ENCODE results near the gene BIN1.

Gene BIN1

DNA sequence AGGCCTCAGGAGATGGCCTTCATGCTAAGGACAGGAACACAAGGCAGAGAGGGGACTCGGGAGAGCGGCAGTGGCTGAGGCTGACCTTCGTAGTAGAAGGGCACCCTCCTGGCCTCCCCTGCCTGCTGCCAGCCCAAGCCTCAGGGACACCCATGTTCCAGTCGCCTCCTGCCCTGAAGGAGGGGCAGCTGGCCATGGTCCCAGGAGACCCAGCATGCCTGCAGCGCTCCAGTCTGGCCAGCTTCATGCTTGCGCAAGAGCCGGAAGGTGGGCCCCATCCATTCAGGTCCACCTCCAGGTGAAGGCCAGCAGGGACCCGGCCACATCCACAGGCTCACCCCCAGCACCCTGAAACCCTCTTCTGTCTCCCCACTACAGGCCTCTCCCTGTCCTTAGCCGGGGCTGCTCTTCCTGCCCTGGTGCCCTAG, 35.0 kb downstream of the BIN1 start:
- no peak for DNase-seq

GRCh38 chr2:127070221-127070620, 36.7 kb downstream of the BIN1 start:
- no peak for DNase-seq

- DNase-seq = no peak
Measured at GRCh38 chr2:127069536-127069935, 37.4 kb downstream of the BIN1 start.

DNA sequence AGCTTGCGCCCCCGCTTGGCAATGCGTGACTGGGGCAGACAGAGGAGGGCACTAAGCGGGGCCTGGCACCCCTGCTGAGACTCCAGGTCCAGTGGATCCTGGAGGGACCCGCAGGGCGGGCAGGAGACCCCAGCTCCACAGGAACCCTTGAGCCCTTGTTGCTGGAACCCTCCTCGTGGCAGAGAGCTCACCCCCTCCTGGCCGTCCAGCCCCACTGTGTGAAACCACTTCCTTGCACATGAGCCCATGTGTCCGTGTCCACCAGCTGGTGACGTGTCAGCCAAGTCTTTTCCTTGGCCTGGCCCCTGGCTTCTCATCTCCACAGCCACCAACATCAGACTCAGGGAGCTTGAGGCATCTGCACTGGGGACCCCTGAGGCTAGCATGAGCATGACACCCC, 38.0 kb downstream of the BIN1 start:
- DNase-seq = no peak

GRCh38 chr2:127068351-127068741, 38.6 kb downstream of the BIN1 start:
- no peak for DNase-seq

DNA sequence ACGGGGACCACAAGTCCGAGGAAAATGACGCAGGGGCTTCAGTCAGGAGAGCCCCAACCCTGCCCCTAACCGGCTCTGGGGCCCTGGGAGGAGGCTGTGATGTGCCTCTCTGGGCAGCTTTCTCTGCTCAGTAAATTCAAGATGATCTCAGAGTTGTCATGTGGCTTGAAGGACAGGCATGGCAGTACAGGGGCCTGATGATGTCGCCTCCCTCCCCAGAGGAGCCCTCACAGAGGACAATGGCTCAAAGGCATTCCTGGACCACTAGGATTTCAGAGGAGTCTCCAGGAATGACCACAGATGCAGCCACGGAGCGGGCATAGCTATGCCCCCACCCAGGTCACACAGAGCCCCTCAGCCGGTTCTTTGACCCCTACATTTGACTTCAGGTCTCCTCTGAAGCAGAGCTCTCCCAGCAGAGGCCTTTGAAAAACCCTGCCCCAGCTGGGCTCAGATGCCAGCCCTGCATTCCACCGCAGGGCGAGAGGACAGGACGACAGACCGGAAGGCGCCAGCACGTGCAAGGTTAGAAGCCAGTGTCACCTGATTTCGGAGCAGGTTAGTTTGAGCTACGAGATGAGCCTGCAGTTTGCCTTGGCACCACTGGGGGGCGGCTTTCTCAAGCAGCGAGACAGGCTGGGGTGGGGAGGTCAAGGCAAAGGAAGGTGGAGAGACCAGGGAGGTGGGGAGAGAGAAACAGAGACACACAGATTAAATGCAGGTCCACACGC, 39.2 kb downstream of the BIN1 start:
- peak in 1 of 2 experiments; percentile 44 for DNase-seq

GRCh38 chr2:127066942-127067341, 40.0 kb downstream of the BIN1 start:
- no peak for DNase-seq

DNA sequence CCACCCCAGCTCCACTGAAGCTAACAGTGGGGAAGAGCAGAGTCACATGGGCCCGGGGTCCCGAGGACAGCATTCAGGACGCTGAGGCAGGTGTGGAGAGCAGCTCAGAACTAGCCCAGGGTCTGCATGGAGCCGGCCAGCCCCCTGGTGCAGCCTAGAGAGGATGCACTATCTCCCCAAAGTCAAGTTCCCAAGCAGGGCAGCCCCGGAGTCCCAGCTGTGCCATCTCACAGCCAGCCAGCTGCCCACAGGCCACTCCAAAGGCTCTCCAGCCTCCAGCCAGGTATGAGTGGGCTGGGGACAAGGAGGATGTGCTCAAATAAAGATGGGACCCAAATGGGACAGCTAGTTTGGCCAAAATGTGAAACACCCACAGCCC, 41.0 kb downstream of the BIN1 start:
- DNase-seq = no peak

DNA sequence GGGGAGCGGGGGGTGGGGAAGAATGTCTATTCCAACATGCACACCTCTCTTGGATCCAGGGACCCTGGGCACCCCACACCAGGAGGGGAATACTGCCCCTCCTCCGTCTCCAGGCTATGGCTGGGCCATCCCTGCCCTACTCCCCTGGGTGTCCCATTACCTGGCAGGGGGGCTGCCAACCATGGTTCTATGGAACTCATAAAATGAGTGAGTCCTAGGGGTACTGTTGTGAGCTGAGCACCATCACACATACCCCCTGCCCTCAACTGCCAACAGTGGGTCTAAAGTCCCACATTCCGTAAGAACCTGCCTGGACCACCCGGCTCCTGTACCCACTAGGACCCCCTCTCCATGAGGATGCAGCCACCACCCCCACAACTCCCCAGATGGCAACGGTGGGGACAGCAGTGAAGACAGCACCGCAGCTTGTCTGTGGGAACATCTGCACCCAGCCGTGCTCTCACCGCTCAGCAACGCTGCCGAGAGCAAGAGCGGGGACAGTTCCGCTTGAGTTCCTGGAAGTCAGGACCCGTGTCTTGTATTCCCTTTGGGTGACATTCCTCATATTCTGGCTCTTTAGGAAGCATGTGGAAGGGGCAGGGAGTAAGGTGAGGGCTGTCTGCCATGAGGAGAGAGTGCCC, 41.5 kb downstream of the BIN1 start:
- no peak for DNase-seq

- peak; percentile 88 to 92 for DNase-seq
Measured at GRCh38 chr2:127064642-127065250, 42.2 kb downstream of the BIN1 start.

- no peak for DNase-seq
Measured at GRCh38 chr2:127063701-127064590, 43.0 kb downstream of the BIN1 start.

DNA sequence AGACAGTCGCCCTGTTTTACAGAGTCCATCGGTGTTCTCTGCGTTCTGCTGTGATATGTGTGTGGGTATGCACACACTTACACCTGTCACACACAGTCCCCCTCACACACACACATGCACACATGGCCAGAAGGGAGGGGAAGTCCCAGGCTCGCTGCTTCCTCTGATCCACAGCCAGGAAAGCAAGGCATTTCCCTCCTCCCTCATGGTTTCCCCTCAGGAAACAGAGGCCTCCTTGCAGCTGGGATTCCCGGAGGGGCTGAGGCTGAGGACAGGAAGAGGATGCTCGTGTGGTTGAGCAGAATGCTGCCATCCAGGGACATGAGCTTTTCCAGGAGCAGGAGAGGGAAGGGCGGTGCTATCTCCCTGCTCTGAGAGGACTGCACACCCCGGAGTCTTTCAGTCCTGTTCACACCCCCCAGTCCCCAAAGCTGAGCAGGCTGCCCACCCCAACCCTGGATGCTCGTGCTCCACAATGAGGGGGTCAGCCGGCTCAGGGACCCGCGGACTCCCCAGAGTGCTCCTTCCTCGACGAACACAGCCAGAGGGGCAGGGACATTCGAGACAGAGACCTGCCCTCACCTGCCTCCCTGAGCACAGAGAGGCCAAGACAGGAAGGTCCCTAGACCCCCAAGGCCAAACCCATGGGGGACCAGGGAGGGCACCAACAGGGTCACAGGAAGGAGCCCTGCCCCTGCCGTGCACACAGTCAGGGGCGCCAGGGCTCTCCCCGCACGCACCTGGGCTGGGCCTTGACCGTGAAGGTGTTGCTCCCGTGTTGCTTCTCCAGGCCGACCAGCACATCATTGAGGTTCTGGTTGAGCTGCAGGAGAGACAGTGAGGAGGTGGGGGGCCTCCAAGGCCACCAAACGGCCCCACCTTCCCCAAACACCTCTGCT, 45.3 kb downstream of the BIN1 start:
- DNase-seq = no peak

DNA sequence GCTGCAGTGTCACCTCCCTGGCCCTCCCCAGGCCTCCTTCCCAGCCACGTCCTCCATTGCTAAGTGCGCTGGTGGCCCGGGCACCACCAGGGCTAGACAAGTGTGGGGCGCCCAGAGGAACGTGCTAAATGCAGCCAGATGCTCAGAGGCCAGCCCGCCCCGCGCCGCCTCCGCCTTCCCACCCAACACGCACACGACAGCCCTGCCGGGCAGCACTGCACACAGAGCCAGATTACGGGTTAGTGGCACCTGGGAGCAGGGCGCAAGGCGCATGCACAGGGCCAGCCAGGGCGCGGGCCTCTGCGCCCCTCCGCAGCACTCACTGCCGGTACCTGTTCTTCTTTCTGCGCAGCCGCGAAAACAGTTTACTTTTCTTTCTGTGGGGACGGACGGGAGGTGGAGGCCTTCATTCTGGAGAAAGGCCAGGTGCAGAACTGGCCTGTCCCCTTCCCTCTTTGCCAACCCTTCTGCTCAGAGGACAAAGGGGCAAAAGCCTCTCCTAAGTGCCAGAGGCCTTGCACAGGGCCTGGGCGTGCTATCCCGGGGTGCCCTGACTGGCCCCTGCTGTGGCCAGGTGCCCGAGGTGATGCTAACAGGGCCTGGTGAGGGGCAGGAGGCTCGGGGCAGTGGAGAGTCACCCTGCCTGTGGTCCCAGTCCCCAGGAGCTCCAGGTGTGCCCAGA, 46.5 kb downstream of the BIN1 start:
- no peak for DNase-seq

GRCh38 chr2:127059559-127059958, 47.4 kb downstream of the BIN1 start:
- no peak for DNase-seq

GRCh38 chr2:127058954-127059252, 48.1 kb downstream of the BIN1 start:
- DNase-seq = no peak

GRCh38 chr2:127058246-127058953, 48.6 kb downstream of the BIN1 start:
- no peak for DNase-seq

GRCh38 chr2:127057371-127058245, 49.3 kb downstream of the BIN1 start:
- no peak for DNase-seq

DNA sequence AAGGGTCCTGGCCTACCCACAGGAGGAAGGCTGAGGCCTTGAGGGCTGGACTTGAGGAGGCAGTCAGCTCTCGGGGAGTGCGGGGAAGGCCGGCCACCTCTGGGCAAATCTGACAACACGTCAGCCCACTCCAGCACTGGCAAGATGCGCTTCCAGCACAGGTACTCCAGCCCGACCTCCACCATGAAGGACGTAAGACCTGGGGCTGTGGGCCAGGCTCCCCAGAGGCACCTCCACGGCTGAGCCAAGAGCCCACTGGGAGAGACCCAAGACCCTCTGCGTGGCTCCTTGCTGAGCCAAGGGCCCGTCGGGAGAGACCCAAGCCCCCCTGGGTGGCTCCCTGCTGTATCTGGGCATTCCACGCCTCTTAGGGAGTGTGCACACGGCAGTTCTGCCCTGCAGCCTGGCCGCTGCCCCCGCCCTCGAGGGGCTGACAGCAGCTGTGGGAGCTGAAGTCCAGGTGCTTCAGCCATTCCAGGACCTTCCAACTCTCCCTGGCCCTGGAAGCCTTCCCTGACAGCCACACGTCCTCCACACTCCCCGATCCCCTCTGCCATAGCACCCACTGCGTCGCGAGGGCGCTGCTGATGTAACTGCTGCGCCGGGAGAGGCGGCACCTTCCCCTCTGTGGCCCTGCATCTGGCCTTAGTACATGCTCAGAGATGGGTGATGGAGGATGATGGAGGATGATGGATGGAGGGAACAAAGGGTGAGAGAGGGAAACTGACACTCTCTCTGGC, 50.2 kb downstream of the BIN1 start:
- no peak for DNase-seq

- DNase-seq = no peak
Measured at GRCh38 chr2:127056086-127056485, 50.9 kb downstream of the BIN1 start.

DNA sequence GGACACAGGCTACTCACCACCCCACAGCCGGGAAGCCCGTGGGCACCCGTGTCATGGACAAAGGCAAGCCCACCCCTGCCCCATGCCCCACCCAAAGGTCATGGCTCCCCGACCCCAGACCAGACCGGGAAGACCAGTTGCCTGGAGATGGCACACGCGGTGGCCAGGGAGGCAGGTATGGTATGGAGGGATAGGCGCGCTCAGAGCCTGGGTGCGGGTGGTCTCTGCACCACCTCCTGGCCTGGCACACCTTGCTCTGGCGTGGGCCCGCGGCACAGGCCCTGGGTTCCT, 51.2 kb downstream of the BIN1 start:
- DNase-seq = no peak
